ENCODE results near the gene JPH3.
A peak's percentile ranks its signal among the peaks of the same experiment; 100 is the strongest.

The JPH3 gene

DNA sequence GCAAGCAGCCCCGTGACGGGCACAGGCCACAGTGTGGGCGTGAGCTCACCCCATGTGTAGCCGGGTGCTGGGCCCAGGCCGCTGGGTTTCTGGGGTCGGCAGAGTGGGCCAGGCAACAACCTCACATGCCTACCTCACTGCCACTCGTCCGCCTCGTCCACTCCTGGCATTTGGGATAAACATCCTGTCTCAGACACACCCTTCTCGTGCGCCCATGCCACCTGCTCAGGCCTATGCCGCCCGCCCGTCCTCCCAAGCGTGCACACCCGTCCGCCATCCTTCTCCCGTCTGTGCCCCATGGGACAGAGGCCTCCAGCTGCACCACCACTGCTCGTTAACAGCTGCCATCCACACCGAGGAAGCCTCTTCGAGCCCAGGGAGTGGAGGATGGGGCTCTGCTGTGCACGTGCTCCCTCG, 99.2 kb downstream of the JPH3 start:
- Mint-ChIP-seq H3K27me3 (ENCODE audit: low read depth) (peaks cover 3% of the 10 kb centered on the region), H3K36me3 (ENCODE audit: low read depth) (peaks cover 12% of the 10 kb centered on the region), H3K4me1 (peaks cover 14% of the 10 kb centered on the region), H3K9me3 (no peaks in the 10 kb centered on the region), H3K27ac (no peak overlapping the region), H3K4me3 (no peak overlapping the region)
- TF ChIP-seq, protein P1, sequence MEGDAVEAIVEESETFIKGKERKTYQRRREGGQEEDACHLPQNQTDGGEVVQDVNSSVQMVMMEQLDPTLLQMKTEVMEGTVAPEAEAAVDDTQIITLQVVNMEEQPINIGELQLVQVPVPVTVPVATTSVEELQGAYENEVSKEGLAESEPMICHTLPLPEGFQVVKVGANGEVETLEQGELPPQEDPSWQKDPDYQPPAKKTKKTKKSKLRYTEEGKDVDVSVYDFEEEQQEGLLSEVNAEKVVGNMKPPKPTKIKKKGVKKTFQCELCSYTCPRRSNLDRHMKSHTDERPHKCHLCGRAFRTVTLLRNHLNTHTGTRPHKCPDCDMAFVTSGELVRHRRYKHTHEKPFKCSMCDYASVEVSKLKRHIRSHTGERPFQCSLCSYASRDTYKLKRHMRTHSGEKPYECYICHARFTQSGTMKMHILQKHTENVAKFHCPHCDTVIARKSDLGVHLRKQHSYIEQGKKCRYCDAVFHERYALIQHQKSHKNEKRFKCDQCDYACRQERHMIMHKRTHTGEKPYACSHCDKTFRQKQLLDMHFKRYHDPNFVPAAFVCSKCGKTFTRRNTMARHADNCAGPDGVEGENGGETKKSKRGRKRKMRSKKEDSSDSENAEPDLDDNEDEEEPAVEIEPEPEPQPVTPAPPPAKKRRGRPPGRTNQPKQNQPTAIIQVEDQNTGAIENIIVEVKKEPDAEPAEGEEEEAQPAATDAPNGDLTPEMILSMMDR (IDR thresholded peaks at IDR 0.05; ENCODE audit: unreplicated experiment in 3 of 3), result no peak

DNA sequence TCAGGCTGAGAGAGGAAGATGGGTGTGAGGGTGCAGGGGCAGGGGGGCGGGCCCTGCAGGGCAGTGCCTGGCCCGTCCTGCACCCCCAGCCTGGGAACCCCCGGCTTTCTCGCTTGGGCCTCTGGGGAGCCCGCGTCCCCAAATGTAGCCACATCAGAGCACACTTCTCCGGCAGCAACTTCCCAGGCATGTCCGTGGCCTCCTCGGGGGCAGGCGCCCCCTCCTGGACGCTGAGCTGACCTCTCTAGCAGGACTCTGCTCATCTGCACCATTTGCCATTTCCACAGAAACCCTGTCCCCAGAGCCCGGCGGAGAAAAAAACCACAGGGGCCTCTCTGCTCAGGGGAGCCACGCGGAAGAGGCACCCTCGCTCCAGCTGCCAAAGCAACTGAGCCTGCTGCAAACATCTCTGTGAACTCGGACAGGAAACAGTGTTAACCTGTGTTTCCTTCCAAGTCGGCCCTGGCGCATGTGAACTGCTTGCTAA, 100.1 kb downstream of the JPH3 start:
- Mint-ChIP-seq H3K4me3 (no peak overlapping the region), H3K27me3 (ENCODE audit: low read depth) (peaks cover 3% of the 10 kb centered on the region), H3K9me3 (no peaks in the 10 kb centered on the region), H3K36me3 (ENCODE audit: low read depth) (peaks cover 9% of the 10 kb centered on the region), H3K4me1 (peaks cover 14% of the 10 kb centered on the region), H3K27ac (peak overlapping the region in 1 of 3 experiments; percentile 59)
- TF ChIP-seq, protein P1 (IDR thresholded peaks at IDR 0.05; ENCODE audit: unreplicated experiment in 3 of 3), result peak; percentile 31 to 48 (median 35)

- peaks cover 3% of the 10 kb centered on the region for H3K27me3 Mint-ChIP-seq (ENCODE audit: low read depth)
- no peak overlapping the region for H3K4me3 Mint-ChIP-seq
- H3K4me1 Mint-ChIP-seq, result peaks cover 14% of the 10 kb centered on the region
- H3K36me3 Mint-ChIP-seq (ENCODE audit: low read depth), result peaks cover 6% of the 10 kb centered on the region
- TF ChIP-seq, protein P1 (IDR thresholded peaks at IDR 0.05; ENCODE audit: unreplicated experiment in 3 of 3), result no peak
- no peak overlapping the region for H3K27ac Mint-ChIP-seq
- H3K9me3 Mint-ChIP-seq, result no peaks in the 10 kb centered on the region
Measured at GRCh38 chr16:87703071-87703470, 100.8 kb downstream of the JPH3 start.

DNA sequence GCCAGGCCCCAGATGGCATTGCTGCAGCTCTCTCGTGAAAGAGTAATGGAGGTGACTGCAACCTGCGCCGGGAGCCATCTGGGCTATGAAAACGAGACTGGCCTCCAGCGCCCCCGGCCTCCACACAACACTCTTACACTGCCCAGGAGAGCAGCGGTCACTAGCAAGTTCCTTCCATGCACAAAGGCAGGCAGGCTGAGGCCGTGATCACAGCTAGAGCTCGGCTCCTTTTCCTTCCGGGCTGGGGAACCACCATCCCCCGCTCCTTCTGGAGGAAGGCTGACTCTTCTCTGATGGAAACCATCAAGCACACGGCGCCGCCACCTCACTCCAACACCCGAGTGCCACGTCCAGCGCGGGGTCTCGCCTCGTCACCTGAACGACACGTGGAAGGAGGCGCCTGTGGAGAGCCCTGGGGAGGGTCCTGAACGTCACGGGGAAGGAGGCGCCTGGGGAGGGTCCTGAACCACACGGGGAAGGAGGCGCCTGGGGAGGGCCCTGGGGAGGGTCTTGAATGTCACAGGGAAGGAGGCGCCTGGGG, 101.6 kb downstream of the JPH3 start:
- TF ChIP-seq, protein P1 (IDR thresholded peaks at IDR 0.05; ENCODE audit: unreplicated experiment in 3 of 3), result no peak
- Mint-ChIP-seq H3K4me1 (peaks cover 14% of the 10 kb centered on the region), H3K36me3 (ENCODE audit: low read depth) (peaks cover 10% of the 10 kb centered on the region), H3K4me3 (no peak overlapping the region), H3K27ac (no peak overlapping the region), H3K27me3 (ENCODE audit: low read depth) (peaks cover 3% of the 10 kb centered on the region), H3K9me3 (no peaks in the 10 kb centered on the region)

GRCh38 chr16:87704754-87705353, 102.5 kb downstream of the JPH3 start:
- TF ChIP-seq, protein P1 (IDR thresholded peaks at IDR 0.05; ENCODE audit: unreplicated experiment in 3 of 3), result no peak
- H3K36me3 Mint-ChIP-seq (ENCODE audit: low read depth), result peaks cover 10% of the 10 kb centered on the region
- no peaks in the 10 kb centered on the region for H3K9me3 Mint-ChIP-seq
- H3K27ac Mint-ChIP-seq, result no peak overlapping the region
- H3K4me3 Mint-ChIP-seq, result no peak overlapping the region
- peaks cover 14% of the 10 kb centered on the region for H3K4me1 Mint-ChIP-seq
- peaks cover 3% of the 10 kb centered on the region for H3K27me3 Mint-ChIP-seq (ENCODE audit: low read depth)
